ENCODE results near the gene SPEM3.

Gene SPEM3

GRCh38 chr17:7429722-7430121 is 1.1 kb downstream of the SPEM3 start:
- Histone ChIP-seq H3K9me3 (ENCODE audit: insufficient read depth, low read depth, low read length) (no peaks in the 10 kb centered on the region), H3K36me3 (ENCODE audit: insufficient read depth, low read length) (no peaks in the 10 kb centered on the region), H3K4me1 (ENCODE audit: insufficient read depth, low read length, poor library complexity, severe bottlenecking) (no peaks in the 10 kb centered on the region), H2AFZ (ENCODE audit: low read length) (no peak overlapping the region), H3K9me2 (replicated peaks; ENCODE audit: low read depth, low read length) (no peaks in the 10 kb centered on the region), H3K79me2 (ENCODE audit: insufficient read depth, low read length) (no peaks in the 10 kb centered on the region), H3K4me2 (ENCODE audit: low read depth, low read length, poor library complexity, severe bottlenecking) (no peak overlapping the region), H3K9ac (ENCODE audit: low read depth, low read length, poor library complexity, severe bottlenecking) (no peak overlapping the region), H4K20me1 (ENCODE audit: insufficient read depth, low read length, poor library complexity, severe bottlenecking) (no peaks in the 10 kb centered on the region), H3F3A (ENCODE audit: low read depth) (no peaks in the 10 kb centered on the region), H3K27me3 (ENCODE audit: insufficient read depth, low read length, poor library complexity, severe bottlenecking) (no peaks in the 10 kb centered on the region), H3K4me3 (ENCODE audit: low read length, poor library complexity, severe bottlenecking) (no peak overlapping the region)
- TF ChIP-seq CTCF (conservative IDR thresholded peaks at IDR 0.05; ENCODE audit: low read length), result no peak
- TF ChIP-seq EZH2phosphoT487 (IDR thresholded peaks at IDR 0.05; ENCODE audit: borderline replicate concordance), result no peak

- no peak overlapping the region for H3K9ac ChIP-seq (ENCODE audit: low read depth, low read length, poor library complexity, severe bottlenecking)
- H3K9me2 ChIP-seq (replicated peaks; ENCODE audit: low read depth, low read length), result no peaks in the 10 kb centered on the region
- H3K9me3 ChIP-seq (ENCODE audit: insufficient read depth, low read depth, low read length), result no peaks in the 10 kb centered on the region
- H3K36me3 ChIP-seq (ENCODE audit: insufficient read depth, low read length), result no peaks in the 10 kb centered on the region
- no peak overlapping the region for H3K4me3 ChIP-seq (ENCODE audit: low read length, poor library complexity, severe bottlenecking)
- no peaks in the 10 kb centered on the region for H3F3A ChIP-seq (ENCODE audit: low read depth)
- TF ChIP-seq CTCF (conservative IDR thresholded peaks at IDR 0.05; ENCODE audit: low read length) (no peak), EZH2phosphoT487 (IDR thresholded peaks at IDR 0.05; ENCODE audit: borderline replicate concordance) (no peak)
- peaks cover 5% of the 10 kb centered on the region; the same call in 1 of the 2 replicates for H3K79me2 ChIP-seq (ENCODE audit: insufficient read depth, low read length)
- H3K4me2 ChIP-seq (ENCODE audit: low read depth, low read length, poor library complexity, severe bottlenecking), result no peak overlapping the region
- no peaks in the 10 kb centered on the region for H3K27me3 ChIP-seq (ENCODE audit: insufficient read depth, low read length, poor library complexity, severe bottlenecking)
- H3K4me1 ChIP-seq (ENCODE audit: insufficient read depth, low read length, poor library complexity, severe bottlenecking), result peaks cover 3% of the 10 kb centered on the region
- H2AFZ ChIP-seq (ENCODE audit: low read length), result no peak overlapping the region
- H4K20me1 ChIP-seq (ENCODE audit: insufficient read depth, low read length, poor library complexity, severe bottlenecking), result peaks cover 4% of the 10 kb centered on the region
Measured at GRCh38 chr17:7431231-7431630, 2.6 kb downstream of the SPEM3 start.

- H3K79me2 ChIP-seq (ENCODE audit: insufficient read depth, low read length), result peaks cover 16% of the 10 kb centered on the region; the same call in 1 of the 2 replicates
- no peaks in the 10 kb centered on the region for H3K27me3 ChIP-seq (ENCODE audit: insufficient read depth, low read length, poor library complexity, severe bottlenecking)
- no peak overlapping the region for H3K4me2 ChIP-seq (ENCODE audit: low read depth, low read length, poor library complexity, severe bottlenecking)
- no peak overlapping the region for H2AFZ ChIP-seq (ENCODE audit: low read length)
- no peaks in the 10 kb centered on the region for H3K36me3 ChIP-seq (ENCODE audit: insufficient read depth, low read length)
- H3K4me1 ChIP-seq (ENCODE audit: insufficient read depth, low read length, poor library complexity, severe bottlenecking), result peaks cover 6% of the 10 kb centered on the region
- TF ChIP-seq EZH2phosphoT487 (IDR thresholded peaks at IDR 0.05; ENCODE audit: borderline replicate concordance) (no peak), CTCF (conservative IDR thresholded peaks at IDR 0.05; ENCODE audit: low read length) (no peak)
- H4K20me1 ChIP-seq (ENCODE audit: insufficient read depth, low read length, poor library complexity, severe bottlenecking), result peaks cover 5% of the 10 kb centered on the region
- H3F3A ChIP-seq (ENCODE audit: low read depth), result no peaks in the 10 kb centered on the region
- no peaks in the 10 kb centered on the region for H3K9me2 ChIP-seq (replicated peaks; ENCODE audit: low read depth, low read length)
- no peak overlapping the region for H3K9ac ChIP-seq (ENCODE audit: low read depth, low read length, poor library complexity, severe bottlenecking)
- H3K4me3 ChIP-seq (ENCODE audit: low read length, poor library complexity, severe bottlenecking), result no peak overlapping the region
- no peaks in the 10 kb centered on the region for H3K9me3 ChIP-seq (ENCODE audit: insufficient read depth, low read depth, low read length)
Measured at GRCh38 chr17:7432296-7432695, 3.6 kb downstream of the SPEM3 start.
